Brain microvascular endothelial cell (primary cell): ENCODE measurements around the gene ZNF747.

Experiments
- DNase-seq: peaks from one replicate; pipeline ENCODE4 v3.0.0-alpha.2; 2020
- H3K27ac ChIP-seq: fragments of 250-450 bp; sonication (Bioruptor Pico); 2 replicates; pipeline ENCODE4 v1.5.1; 2020; ENCODE audit warnings: mild to moderate bottlenecking, moderate library complexity
- H3K27me3 ChIP-seq: fragments of 250-450 bp; sonication (Bioruptor Pico); replicated peaks from 2 replicates; pipeline ENCODE4 v1.5.1; 2020; ENCODE audit warnings: mild to moderate bottlenecking
- H3K36me3 ChIP-seq: fragments of 250-450 bp; sonication (Bioruptor Pico); replicated peaks from 2 replicates; pipeline ENCODE4 v1.5.1; 2020; ENCODE audit warnings: mild to moderate bottlenecking
- H3K4me3 ChIP-seq: 2 replicates; pipeline ENCODE4 v1.5.1; 2011; ENCODE audit warnings: low read depth, mild to moderate bottlenecking, control low read depth, low read length, moderate library complexity
- CTCF ChIP-seq: IDR thresholded peaks from 2 replicates; pipeline ENCODE4 v1.5.1; 2011; ENCODE audit warnings: low read depth, mild to moderate bottlenecking, moderate library complexity, low read length, control low read depth, inconsistent platforms; ENCODE audit errors: missing control alignments
- in situ Hi-C: cut with HindIII; loops from 2 replicates; pipeline ENCODE4 v1.10.0; 2017; ENCODE audit warnings: low sequenced_read_pairs, low pct_ligation_motif_present

Gene ZNF747

DNA sequence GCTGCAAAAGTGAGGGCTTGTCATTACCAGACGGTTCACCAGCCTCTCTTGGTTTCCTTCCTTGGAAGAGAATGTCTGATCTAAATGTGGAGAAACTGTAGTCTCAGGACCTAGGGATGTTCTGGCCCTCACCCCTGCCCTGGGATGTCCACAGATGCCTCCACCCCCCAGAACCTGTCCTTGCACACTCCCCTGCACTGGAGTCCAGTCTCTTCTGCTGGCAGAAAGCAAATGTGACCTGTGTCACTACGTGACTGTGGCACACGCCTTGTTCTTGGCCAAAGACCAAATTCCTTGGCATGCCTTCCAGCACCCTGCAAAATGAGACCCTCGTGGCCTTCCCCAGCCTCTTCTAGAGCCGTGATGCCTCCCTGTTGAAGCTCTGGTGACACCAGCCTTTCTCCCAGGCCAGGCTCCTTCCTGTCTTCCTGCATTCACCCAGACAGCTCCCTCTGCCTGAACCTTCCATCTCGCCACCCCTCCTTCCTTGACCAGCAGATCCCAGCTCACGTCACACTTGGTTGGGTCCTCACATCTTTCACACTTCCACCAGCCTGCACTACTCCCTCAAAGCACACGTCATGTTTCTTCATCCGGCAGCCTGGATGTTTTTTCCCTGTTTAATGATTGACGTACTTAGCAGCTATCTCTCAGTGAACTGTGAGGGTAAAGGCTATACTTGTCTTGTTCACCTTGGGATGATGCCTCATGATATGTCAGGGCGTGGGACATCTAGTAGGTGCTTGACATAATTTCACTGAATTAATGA lies 12.6 kb downstream of the ZNF747 start:
- in situ Hi-C loops, result no loop called here
- Histone ChIP-seq H3K27ac (no peak overlapping the region), H3K27me3 (no peaks in the 10 kb centered on the region), H3K36me3 (peaks cover 4% of the 10 kb centered on the region), H3K4me3 (no peak overlapping the region)
- no peak for TF ChIP-seq CTCF
- no peak for DNase-seq

GRCh38 chr16:30521476-30521872 lies 13.2 kb downstream of the ZNF747 start:
- H3K27me3 ChIP-seq, result no peaks in the 10 kb centered on the region
- no peak for TF ChIP-seq CTCF
- no peak overlapping the region for H3K27ac ChIP-seq
- no peak overlapping the region for H3K4me3 ChIP-seq
- in situ Hi-C loops, result no loop called here
- H3K36me3 ChIP-seq, result peaks cover 4% of the 10 kb centered on the region
- no peak for DNase-seq

DNA sequence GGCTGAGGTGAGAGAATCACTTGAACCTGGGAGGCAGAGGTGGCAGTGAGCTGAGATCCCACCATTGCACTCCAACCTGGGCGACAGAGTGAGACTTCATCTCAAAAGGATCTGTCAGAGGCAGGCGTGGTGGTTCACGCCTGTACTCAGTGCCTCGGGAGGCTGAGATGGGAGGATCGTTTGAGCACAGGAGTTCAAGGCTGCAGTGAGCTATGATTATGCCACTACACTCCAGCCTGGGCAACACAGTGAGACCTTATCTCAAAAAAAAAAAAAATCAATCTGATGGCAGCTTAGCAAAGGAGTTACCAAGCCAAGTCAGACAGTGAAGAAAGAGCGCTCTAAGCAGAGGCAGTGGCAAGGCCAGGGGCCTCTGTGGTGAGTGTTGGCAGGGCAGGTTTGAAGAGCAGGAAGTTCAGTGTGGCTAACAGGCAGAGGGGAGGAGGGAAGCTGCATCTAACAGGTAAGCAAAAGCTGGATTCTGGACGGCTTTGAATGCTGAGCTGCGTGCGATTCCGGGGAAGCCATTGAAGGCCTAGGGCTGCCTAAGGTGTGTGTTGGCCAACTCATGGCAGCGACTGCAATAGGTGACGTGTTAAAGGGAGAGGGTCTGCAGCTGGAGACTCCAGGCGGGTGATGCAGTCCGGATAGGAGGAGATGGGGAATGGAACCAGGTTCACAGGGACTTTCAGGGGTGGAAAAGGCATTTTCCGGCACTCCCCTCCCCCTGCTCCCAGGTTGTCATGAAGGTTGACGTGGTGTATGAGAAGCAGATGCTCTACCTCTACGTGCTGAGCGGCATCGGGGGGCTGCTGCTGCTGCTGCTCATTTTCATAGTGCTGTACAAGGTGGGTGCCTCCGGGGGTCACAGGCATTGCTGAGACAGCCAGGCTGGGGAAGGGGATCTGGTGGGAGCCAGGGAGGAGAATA lies 15.3 kb downstream of the ZNF747 start:
- Histone ChIP-seq H3K27ac (no peak overlapping the region), H3K4me3 (no peak overlapping the region), H3K27me3 (no peaks in the 10 kb centered on the region), H3K36me3 (peaks cover 1% of the 10 kb centered on the region)
- no peak for TF ChIP-seq CTCF
- no peak for DNase-seq
- in situ Hi-C loops, result no loop called here

DNA sequence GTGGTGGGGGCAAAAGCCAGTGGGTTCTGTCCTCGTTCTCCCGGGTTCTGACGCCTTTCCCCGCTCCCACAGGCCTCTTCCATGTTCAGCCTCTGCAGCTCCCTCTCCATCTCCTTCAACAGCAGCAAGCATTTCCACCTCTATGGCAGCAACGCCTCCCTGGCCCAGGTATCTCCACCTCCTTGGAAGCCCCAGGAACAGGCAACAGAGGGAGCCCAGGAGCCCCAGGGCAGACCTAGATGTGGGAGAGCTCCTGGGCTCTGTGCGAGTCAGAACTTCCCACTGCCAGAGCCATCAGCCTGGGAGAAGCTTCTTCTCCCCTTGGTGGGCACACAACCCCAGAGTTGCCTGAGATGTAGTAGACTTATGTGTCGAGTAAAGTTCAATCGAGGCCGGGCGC lies 16.1 kb downstream of the ZNF747 start:
- in situ Hi-C loops, result no loop called here
- no peak for DNase-seq
- Histone ChIP-seq H3K4me3 (no peak overlapping the region), H3K27ac (no peak overlapping the region), H3K36me3 (no peaks in the 10 kb centered on the region), H3K27me3 (no peaks in the 10 kb centered on the region)
- no peak for TF ChIP-seq CTCF

- Histone ChIP-seq H3K36me3 (no peaks in the 10 kb centered on the region), H3K27me3 (no peaks in the 10 kb centered on the region), H3K4me3 (no peak overlapping the region), H3K27ac (no peak overlapping the region)
- in situ Hi-C loops, result no loop called here
- DNase-seq, result no peak
- no peak for TF ChIP-seq CTCF
Measured at GRCh38 chr16:30515275-30515674, 19.4 kb downstream of the ZNF747 start.
